NB4 (cell line): Measurements from ENCODE around the gene POLR1B.

Experiments used
- POLR2A ChIP-seq: IDR thresholded peaks from 2 replicates; pipeline ENCODE4 v1.6.1; 2011; ENCODE audit warnings: mild to moderate bottlenecking; ENCODE audit not compliant: insufficient read length; ENCODE audit errors: extremely low read depth
- TF ChIP-seq, protein P1 (sequence below): IDR thresholded peaks from one replicate; pipeline ENCODE4 v1.5.1; 2012; ENCODE audit warnings: low read depth, low read length
- TF ChIP-seq, protein P2 (sequence below): IDR thresholded peaks from 2 replicates; pipeline ENCODE4 v1.6.1; 2011; ENCODE audit warnings: low read depth, low read length

- TF ChIP-seq, protein P1, sequence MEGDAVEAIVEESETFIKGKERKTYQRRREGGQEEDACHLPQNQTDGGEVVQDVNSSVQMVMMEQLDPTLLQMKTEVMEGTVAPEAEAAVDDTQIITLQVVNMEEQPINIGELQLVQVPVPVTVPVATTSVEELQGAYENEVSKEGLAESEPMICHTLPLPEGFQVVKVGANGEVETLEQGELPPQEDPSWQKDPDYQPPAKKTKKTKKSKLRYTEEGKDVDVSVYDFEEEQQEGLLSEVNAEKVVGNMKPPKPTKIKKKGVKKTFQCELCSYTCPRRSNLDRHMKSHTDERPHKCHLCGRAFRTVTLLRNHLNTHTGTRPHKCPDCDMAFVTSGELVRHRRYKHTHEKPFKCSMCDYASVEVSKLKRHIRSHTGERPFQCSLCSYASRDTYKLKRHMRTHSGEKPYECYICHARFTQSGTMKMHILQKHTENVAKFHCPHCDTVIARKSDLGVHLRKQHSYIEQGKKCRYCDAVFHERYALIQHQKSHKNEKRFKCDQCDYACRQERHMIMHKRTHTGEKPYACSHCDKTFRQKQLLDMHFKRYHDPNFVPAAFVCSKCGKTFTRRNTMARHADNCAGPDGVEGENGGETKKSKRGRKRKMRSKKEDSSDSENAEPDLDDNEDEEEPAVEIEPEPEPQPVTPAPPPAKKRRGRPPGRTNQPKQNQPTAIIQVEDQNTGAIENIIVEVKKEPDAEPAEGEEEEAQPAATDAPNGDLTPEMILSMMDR: no peak
- no peak for TF ChIP-seq POLR2A
- TF ChIP-seq, protein P2, sequence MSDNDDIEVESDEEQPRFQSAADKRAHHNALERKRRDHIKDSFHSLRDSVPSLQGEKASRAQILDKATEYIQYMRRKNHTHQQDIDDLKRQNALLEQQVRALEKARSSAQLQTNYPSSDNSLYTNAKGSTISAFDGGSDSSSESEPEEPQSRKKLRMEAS: no peak
Observed at GRCh38 chr2:112591413-112591812, 49.1 kb downstream of the POLR1B start.
